Caco-2 (cell line): Measurements from ENCODE around the gene ZFHX3. TPM values are rescaled to one million over a fixed set of nuclear protein-coding genes. Genes with fewer than 3 reads are reported as not detected.

Experiments used
- BruUV-seq: library from RNA; stranded (reverse); fragments of 400-500 nt; replicated peaks from 2 replicates; lab custom pipeline; 2021; lab: Mats Ljungman, UMichigan
- CTCF ChIA-PET: fragments of 300-600 bp; sonication (Branson Sonifier 250); formaldehyde crosslinking; loops from one replicate; lab custom pipeline; 2022; ENCODE audit warnings: antibody characterized with exemption; lab: Charles Lee
- POLR2A ChIA-PET: fragments of 300-600 bp; sonication (Branson Sonifier 250); formaldehyde crosslinking; loops from one replicate; lab custom pipeline; 2022; ENCODE audit warnings: antibody characterized with exemption; lab: Charles Lee
- DNase-seq, 2 experiments: peaks; one replicate each; pipeline versions ENCODE4 v3.0.0 to v3.0.0-alpha.2; 2020 to 2022
- H3K27me3 ChIP-seq: replicated peaks from 2 replicates; pipeline ENCODE4 v1.6.0; 2011; ENCODE audit warnings: low read length; ENCODE audit not compliant: control insufficient read depth, insufficient read depth
- H3K36me3 ChIP-seq: 2 replicates; pipeline ENCODE4 v1.5.1; 2011; ENCODE audit warnings: low read length; ENCODE audit not compliant: control insufficient read depth, insufficient read depth
- H3K4me1 ChIP-seq: fragments of 250-450 bp; sonication (Bioruptor Pico); 2 replicates; pipeline ENCODE4 v1.5.1; 2020; ENCODE audit warnings: mild to moderate bottlenecking
- H3K4me3 ChIP-seq: 2 replicates; pipeline ENCODE4 v1.5.1; 2011; ENCODE audit warnings: low read depth, mild to moderate bottlenecking, control low read depth, low read length
- H3K9me3 ChIP-seq: fragments of 250-450 bp; sonication (Bioruptor Pico); 2 replicates; pipeline ENCODE4 v1.5.1; 2020; ENCODE audit warnings: mild to moderate bottlenecking, moderate library complexity
- H3K27ac Mint-ChIP-seq: one replicate; pipeline ENCODE4 v1.8.0; 2022; ENCODE audit warnings: mixed read lengths; ENCODE audit not compliant: unreplicated experiment
- H3K27me3 Mint-ChIP-seq: one replicate; pipeline ENCODE4 v1.8.0; 2022; ENCODE audit warnings: mixed read lengths; ENCODE audit not compliant: insufficient read depth, unreplicated experiment
- H3K36me3 Mint-ChIP-seq: one replicate; pipeline ENCODE4 v1.8.0; 2022; ENCODE audit warnings: mild to moderate bottlenecking, mixed read lengths; ENCODE audit not compliant: insufficient read depth, unreplicated experiment
- H3K4me1 Mint-ChIP-seq: one replicate; pipeline ENCODE4 v1.8.0; 2022; ENCODE audit warnings: low read depth, mixed read lengths; ENCODE audit not compliant: unreplicated experiment
- H3K4me3 Mint-ChIP-seq: one replicate; pipeline ENCODE4 v1.8.0; 2022; ENCODE audit warnings: mild to moderate bottlenecking, moderate library complexity, mixed read lengths; ENCODE audit not compliant: unreplicated experiment
- H3K9me3 Mint-ChIP-seq: one replicate; pipeline ENCODE4 v1.8.0; 2022; ENCODE audit warnings: mixed read lengths; ENCODE audit not compliant: unreplicated experiment
- CTCF ChIP-seq, 2 experiments: fragments of 200-600 bp in 1 of 2; IDR thresholded peaks; 1 replicate in 1 of 2; 2 replicates in 1 of 2; pipeline versions ENCODE4 v1.5.1 to v1.8.0; 2011 to 2022; ENCODE audit warnings: antibody characterized with exemption in 1 of 2, control low read depth in 1 of 2, inconsistent platforms in 1 of 2, low read depth in 1 of 2, low read length in 1 of 2, mild to moderate bottlenecking in 1 of 2, moderate library complexity in 1 of 2; ENCODE audit not compliant: insufficient read depth in 1 of 2, severe bottlenecking in 1 of 2, unreplicated experiment in 1 of 2
- intact Hi-C: fragments of 100-400 bp; cut with micrococcal nuclease; formaldehyde crosslinking; loops from one replicate; pipeline ENCODE4 v1.10.0; 2022; ENCODE audit not compliant: unreplicated experiment
- total RNA-seq: library from RNA; stranded (reverse); gene quantifications from 2 replicates; pipeline ENCODE4 v1.2.3, GENCODE V29; 2022

ZFHX3 gene
- total RNA-seq, 1 experiment from 2014 or later, result 39.9 TPM

DNA sequence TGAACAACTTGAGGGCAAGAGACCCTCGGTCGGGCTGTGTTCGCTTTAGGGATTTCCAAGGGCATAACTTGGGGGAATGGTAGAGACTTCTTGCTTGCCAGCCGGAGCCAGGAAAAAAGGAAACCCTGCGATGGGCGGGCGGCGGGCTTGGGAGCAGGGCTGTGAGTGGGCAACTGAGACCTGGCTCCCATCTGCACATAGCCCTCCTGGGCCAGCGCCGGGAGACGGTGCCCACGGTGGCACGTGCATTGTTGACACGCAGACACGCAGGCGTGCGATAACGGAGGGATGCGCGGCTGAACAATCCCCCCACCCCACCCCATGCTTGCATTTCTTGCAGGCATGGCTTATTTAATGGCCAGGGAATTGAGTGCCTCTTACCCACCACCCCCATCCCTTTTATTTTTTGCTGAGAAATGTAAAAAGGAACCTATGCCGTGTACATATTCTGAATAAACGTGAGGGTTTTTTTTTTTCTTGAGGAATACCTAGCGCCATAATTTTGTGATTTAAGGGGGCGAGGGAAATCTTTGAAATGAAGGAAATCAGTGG is 17.1 kb upstream of the ZFHX3 start:
- Mint-ChIP-seq H3K4me3 (peak overlapping the region; percentile 62), H3K27me3 (no peaks in the 10 kb centered on the region), H3K27ac (no peak overlapping the region), H3K4me1 (peaks cover 21% of the 10 kb centered on the region), H3K36me3 (peaks cover 4% of the 10 kb centered on the region), H3K9me3 (no peaks in the 10 kb centered on the region)
- ChIA-PET CTCF (no interaction called here), POLR2A (no interaction called here)
- Histone ChIP-seq H3K9me3 (no peaks in the 10 kb centered on the region), H3K4me1 (peaks cover 4% of the 10 kb centered on the region), H3K36me3 (no peaks in the 10 kb centered on the region), H3K27me3 (no peaks in the 10 kb centered on the region), H3K4me3 (0 out of 2 replicates have a peak overlapping the region, but pooled peaks have one; percentile 6)
- no peak for DNase-seq
- no peak for TF ChIP-seq CTCF (IDR thresholded peaks at IDR 0.05; ENCODE audit: insufficient read depth in 1 of 2, low read depth in 1 of 2, low read length in 1 of 2, severe bottlenecking in 1 of 2, unreplicated experiment in 1 of 2)
- intact Hi-C loops, result no loop called here
- no TSS peak for BruUV-seq

DNA sequence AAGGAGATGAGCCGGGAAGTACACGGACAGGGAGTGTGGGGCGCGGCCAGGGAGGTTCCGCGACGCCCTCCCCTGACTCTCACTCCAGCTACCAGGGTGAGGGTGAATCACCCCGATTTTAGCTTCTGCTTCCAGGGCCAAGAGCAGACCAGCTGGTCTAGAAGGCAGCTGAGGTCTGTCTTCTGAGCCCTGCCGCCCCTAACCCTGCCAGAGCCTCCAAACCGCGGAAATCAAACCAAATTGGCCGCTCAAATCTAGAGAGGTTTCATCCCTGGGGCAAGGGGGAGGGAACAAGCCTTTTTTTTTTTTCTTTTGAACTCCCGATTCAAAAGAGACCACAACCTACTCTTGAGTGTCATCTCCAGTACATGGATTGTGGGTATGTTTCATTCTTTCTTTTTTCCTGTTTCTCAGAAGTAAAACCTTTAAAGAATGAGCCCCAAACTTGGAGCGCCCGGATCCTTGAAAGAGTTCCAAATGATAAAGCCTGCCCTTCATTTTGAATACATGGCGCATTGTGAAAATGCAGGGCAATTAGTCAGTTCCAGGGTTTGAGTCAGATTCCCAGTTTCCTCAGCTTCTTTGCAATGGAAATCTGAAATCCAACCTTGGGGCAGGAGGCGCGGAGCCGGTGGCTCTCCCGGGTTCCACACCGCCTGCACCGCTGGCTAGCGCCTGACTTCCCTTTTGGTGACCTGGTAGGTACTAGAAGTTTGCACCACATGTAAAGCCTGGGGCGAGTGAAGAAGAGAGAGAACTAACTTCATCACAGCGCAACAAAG is 16.5 kb upstream of the ZFHX3 start:
- ChIA-PET CTCF (interaction anchor here (1.0 kb wide), 1 partner anchor 232 kb away, joined by 12 read pairs; no protein-coding TSS in a partner anchor), POLR2A (interaction anchor here (0.7 kb wide), 1 partner anchor 266 kb away, joined by 3 read pairs; no protein-coding TSS in a partner anchor)
- Mint-ChIP-seq H3K36me3 (peaks cover 10% of the 10 kb centered on the region), H3K27ac (no peak overlapping the region), H3K4me1 (peaks cover 22% of the 10 kb centered on the region), H3K27me3 (no peaks in the 10 kb centered on the region), H3K4me3 (peak overlapping the region; percentile 62), H3K9me3 (no peaks in the 10 kb centered on the region)
- TF ChIP-seq CTCF (IDR thresholded peaks at IDR 0.05; ENCODE audit: insufficient read depth in 1 of 2, low read depth in 1 of 2, low read length in 1 of 2, severe bottlenecking in 1 of 2, unreplicated experiment in 1 of 2), result no peak
- Histone ChIP-seq H3K4me1 (peaks cover 4% of the 10 kb centered on the region; the same call in 1 of the 2 replicates), H3K36me3 (no peaks in the 10 kb centered on the region), H3K27me3 (no peaks in the 10 kb centered on the region), H3K9me3 (no peaks in the 10 kb centered on the region), H3K4me3 (no peak overlapping the region)
- intact Hi-C loops, result no loop called here
- no peak for DNase-seq
- BruUV-seq, result no TSS peak

- intact Hi-C loops, result no loop called here
- Mint-ChIP-seq H3K4me3 (peak overlapping the region; percentile 62), H3K9me3 (no peaks in the 10 kb centered on the region), H3K27me3 (no peaks in the 10 kb centered on the region), H3K36me3 (peaks cover 16% of the 10 kb centered on the region), H3K4me1 (peaks cover 27% of the 10 kb centered on the region), H3K27ac (no peak overlapping the region)
- Histone ChIP-seq H3K27me3 (no peaks in the 10 kb centered on the region), H3K4me3 (no peak overlapping the region), H3K36me3 (no peaks in the 10 kb centered on the region), H3K9me3 (no peaks in the 10 kb centered on the region), H3K4me1 (peaks cover 5% of the 10 kb centered on the region; the same call in 1 of the 2 replicates)
- no TSS peak for BruUV-seq
- no peak for DNase-seq
- CTCF ChIA-PET, result interaction anchor here (1.0 kb wide), 1 partner anchor 231 kb away, joined by 12 read pairs; no protein-coding TSS in a partner anchor
- no peak for TF ChIP-seq CTCF (IDR thresholded peaks at IDR 0.05; ENCODE audit: insufficient read depth in 1 of 2, low read depth in 1 of 2, low read length in 1 of 2, severe bottlenecking in 1 of 2, unreplicated experiment in 1 of 2)
- POLR2A ChIA-PET, result no interaction called here
These were observed 15.9 kb upstream of the ZFHX3 start for GRCh38 chr16:73063854-73064211.
